Measurements from ENCODE around the gene CFAP92.
A peak's percentile ranks its signal among the peaks of the same experiment; 100 is the strongest.

CFAP92 gene, protein sequence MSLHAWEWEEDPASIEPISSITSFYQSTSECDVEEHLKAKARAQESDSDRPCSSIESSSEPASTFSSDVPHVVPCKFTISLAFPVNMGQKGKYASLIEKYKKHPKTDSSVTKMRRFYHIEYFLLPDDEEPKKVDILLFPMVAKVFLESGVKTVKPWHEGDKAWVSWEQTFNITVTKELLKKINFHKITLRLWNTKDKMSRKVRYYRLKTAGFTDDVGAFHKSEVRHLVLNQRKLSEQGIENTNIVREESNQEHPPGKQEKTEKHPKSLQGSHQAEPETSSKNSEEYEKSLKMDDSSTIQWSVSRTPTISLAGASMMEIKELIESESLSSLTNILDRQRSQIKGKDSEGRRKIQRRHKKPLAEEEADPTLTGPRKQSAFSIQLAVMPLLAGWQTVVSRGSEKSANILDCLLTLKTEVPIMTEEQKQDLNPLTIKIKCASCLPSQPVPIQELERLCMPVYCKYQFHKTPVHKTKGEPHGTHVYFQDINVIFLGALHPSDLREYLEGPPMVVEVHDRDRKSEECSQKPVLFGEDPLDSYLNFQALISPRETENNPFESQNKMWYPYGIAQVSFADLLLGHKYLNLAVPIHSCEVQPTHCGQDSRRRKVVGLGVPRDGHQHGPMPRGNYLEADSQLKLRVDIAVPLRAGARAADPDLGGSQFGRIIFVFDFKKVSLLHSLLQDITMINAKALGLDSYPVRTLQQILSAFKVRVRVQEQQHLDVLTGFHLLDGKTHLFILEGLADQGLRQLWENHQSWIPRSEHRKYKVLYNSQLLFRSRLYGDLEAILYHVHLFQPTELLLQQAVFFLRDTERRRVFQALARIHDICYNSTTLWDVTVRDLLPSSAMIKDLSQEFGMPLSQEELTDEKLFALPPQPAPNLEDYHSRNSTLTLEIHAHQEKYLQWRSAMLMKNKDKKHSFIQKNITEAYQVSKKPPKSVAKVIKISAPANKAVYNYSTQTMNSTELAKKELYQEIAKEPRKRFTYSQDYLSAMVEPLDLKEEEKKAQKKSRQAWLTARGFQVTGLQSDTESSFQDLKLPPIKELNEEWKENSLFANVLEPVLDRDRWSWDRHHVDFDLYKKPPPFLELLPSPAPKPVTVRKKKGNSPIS

DNA sequence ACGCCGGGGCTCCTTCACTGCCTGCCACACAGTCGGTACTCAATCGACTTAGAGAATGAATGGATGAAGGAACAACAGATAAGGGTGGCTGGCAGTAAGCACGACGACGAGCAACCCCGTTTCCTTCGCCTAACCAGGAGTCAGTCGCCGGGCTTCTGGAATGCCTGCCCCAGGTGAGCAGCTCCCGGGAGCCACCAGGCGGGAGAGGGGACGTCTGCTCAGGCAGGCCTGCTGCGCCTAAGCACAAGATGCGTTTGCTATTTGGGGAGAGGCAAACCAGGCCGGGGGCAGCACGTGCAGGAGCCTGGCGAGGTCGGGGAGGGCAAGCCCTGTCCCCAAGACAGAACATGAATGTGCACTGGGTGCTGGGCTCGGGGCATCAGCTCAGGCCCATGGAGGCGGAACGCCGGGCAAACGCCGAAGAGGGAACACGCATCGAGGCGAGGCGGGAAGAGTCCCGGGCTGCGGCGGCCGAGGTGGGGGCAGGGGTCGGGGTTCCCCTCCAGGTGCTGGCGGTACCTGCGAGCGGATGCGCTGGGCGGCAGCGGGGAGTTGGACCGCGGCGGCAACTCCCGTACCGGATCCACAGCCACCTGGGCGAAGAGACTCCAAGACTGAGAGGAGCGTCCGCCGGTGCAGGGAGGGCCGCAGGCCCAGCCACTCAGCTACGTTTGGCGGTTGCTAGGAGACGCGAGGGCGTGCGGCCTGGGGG, at the start of gene CFAP92:
Gene CFAP92 (minus strand): TSS at position 616 of the 712 bp plus-strand sequence. CDS start 772 bp downstream, outside the sequence.
- DNase-seq: peak; percentile 89 to 92

DNA sequence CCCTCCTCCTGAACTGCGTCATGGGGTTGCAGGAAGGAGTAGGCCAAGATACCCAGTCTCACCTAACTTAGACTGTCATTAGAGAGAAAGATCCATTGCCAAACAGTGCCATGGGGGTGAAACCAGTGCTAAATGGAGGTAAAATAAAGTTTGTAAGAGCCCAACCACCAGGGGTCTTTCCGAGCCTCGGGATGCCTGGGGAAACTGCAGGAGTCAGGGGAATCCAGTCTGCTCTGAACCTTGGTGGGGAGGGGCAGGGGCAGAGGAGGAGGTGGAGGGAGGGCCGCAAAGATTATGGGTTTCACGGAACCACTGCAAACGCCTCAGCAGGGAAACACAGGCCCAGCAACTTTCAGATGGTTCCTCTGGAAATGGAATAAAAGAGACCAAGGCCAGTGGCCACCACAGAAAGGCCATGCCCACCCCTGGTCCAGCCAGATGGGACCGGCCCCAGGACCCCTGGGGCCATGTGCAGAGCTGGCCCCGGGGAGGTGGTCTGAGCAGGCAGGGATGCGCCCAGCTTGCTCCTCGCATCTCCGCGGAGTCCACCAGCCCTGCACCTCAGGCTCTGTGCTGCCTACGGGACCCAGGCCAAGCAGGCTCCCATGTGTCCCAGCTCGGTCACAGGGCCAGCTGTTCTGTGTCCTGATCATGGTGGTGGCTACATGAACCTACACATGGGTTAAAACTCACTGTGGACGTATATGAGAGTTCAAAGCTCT, 46.9 kb upstream of the CFAP92 start:
- DNase-seq: no peak

GRCh38 chr3:129040039-129040336, 46.1 kb upstream of the CFAP92 start:
- no peak for DNase-seq

DNA sequence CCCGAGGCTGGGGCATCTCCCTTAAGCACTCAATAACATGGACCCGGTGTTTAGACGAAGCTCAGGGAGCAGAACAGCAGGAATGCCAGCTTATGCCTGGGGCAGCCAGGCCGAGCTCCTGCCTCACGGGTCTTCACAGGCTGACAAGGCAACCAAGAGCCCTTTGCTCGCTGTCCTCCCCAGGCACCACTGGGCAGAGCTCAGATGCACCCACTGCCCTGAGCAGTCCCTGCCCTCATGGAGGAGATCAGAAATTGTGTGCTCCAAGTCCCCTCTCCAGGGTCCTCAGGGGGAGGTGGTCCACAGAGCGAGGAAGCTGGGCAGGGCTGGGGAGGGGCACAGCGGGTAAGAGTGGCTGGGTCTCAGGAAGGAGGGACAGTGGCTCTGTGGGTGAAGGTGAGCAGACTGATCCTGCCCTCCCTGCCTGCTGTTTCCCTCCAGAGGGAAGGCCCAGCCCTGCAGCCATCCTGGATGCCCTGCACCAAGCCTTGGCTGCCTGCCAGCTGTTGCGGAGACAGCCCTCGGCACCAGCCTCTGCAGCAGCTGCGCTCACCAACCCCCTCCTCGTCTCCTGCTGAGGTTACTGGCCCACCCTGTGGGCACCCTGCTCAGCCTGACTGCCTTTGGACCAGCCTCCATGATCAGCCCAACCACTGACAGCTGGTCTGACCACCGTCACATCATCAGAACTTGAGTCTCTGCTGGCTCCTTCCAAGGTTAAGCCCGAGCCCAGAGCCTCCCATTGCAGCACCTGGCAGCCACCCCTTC, 45.6 kb upstream of the CFAP92 start:
- no peak for DNase-seq

GRCh38 chr3:129038121-129038855, 44.4 kb upstream of the CFAP92 start:
- no peak for DNase-seq

GRCh38 chr3:129037093-129037419, 43.2 kb upstream of the CFAP92 start:
- DNase-seq: no peak

GRCh38 chr3:129036222-129037092, 42.6 kb upstream of the CFAP92 start:
- no peak for DNase-seq

- no peak for DNase-seq
Measured at GRCh38 chr3:129035360-129036221, 41.7 kb upstream of the CFAP92 start.

GRCh38 chr3:129034642-129035041, 40.8 kb upstream of the CFAP92 start:
- DNase-seq: no peak

- no peak for DNase-seq
Measured at GRCh38 chr3:129033633-129034321, 39.9 kb upstream of the CFAP92 start.

GRCh38 chr3:129033151-129033550, 39.3 kb upstream of the CFAP92 start:
- no peak for DNase-seq

DNA sequence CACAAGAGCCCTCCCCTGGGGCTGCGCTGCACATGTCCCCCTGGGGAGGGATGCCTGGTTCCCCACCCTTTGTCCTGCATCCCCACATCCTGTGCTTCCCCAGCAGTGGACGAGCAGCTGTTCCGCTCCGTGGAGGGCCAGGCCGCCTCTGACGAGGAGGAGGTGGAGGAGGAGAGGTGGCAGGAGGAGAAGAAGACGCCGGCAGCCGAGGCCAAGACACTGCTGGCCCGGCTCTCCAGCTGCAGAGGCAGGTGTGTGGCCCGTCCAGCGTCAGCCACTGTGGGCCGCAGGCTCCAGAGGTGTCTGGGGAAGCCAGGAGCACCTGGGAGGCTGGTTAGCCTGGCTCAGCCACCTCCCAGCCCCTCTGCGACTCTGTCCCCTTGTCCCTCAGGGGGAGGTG, 38.8 kb upstream of the CFAP92 start:
- DNase-seq: no peak

- DNase-seq: no peak
Measured at GRCh38 chr3:129031476-129032215, 37.8 kb upstream of the CFAP92 start.

- no peak for DNase-seq
Measured at GRCh38 chr3:129030611-129031010, 36.7 kb upstream of the CFAP92 start.

- no peak for DNase-seq
Measured at GRCh38 chr3:129028866-129029265, 35.0 kb upstream of the CFAP92 start.

GRCh38 chr3:129027544-129027880, 33.6 kb upstream of the CFAP92 start:
- DNase-seq: no peak

- peak; percentile 89 to 91 for DNase-seq
Measured at GRCh38 chr3:129026728-129027543, 33.1 kb upstream of the CFAP92 start.
